Dendritic cell treated with granulocyte-macrophage colony-stimulating factor and Interleukin-4, amounts not matched to agents 40 ng/mL and 50 ng/mL, for 4 days (primary cell): Measurements from ENCODE around the gene GMDS.

ENCODE experiments used
- H3K27ac Mint-ChIP-seq: one replicate; pipeline ENCODE4 v1.8.0; 2022; ENCODE audit warnings: mild to moderate bottlenecking, mixed read lengths
- H3K27me3 Mint-ChIP-seq: one replicate; pipeline ENCODE4 v1.8.0; 2022; ENCODE audit warnings: mild to moderate bottlenecking, mixed read lengths
- H3K36me3 Mint-ChIP-seq: one replicate; pipeline ENCODE4 v1.8.0; 2022; ENCODE audit warnings: low read depth, mixed read lengths
- H3K4me1 Mint-ChIP-seq: one replicate; pipeline ENCODE4 v1.8.0; 2022; ENCODE audit warnings: low read depth, mixed read lengths
- H3K4me3 Mint-ChIP-seq: one replicate; pipeline ENCODE4 v1.8.0; 2022; ENCODE audit warnings: mild to moderate bottlenecking, moderate library complexity, mixed read lengths
- H3K9me3 Mint-ChIP-seq: one replicate; pipeline ENCODE4 v1.8.0; 2022; ENCODE audit warnings: mixed read lengths
- intact Hi-C: fragments of 100-400 bp; cut with micrococcal nuclease; formaldehyde crosslinking; loops from one replicate; pipeline ENCODE4 v1.15.0; 2022

Gene GMDS

GRCh38 chr6:2245103-2245876 is at the start of gene GMDS:
GMDS (minus strand) TSS chr6:2245605.
- H3K36me3 Mint-ChIP-seq: peaks cover 11% of the 10 kb centered on the region
- H3K4me1 Mint-ChIP-seq: peaks cover 51% of the 10 kb centered on the region
- H3K9me3 Mint-ChIP-seq: no peaks in the 10 kb centered on the region
- H3K4me3 Mint-ChIP-seq: peak within 1 kb of the TSS; percentile 89
- H3K27me3 Mint-ChIP-seq: no peaks in the 10 kb centered on the region
- intact Hi-C loops: no loop called here
- peak within 1 kb of the TSS; percentile 95 for H3K27ac Mint-ChIP-seq

- Mint-ChIP-seq H3K36me3 (peaks cover 52% of the 10 kb centered on the region), H3K4me1 (no peaks in the 10 kb centered on the region), H3K9me3 (peaks cover 84% of the 10 kb centered on the region)
Measured at GRCh38 chr6:2285510-2285909, 40.1 kb upstream of the GMDS start.

GRCh38 chr6:2275892-2276242 is 30.5 kb upstream of the GMDS start:
- H3K9me3 Mint-ChIP-seq: peaks cover 34% of the 10 kb centered on the region
- no peaks in the 10 kb centered on the region for H3K27me3 Mint-ChIP-seq
- H3K36me3 Mint-ChIP-seq: peaks cover 62% of the 10 kb centered on the region
- no peak overlapping the region for H3K27ac Mint-ChIP-seq
- no peak overlapping the region for H3K4me3 Mint-ChIP-seq
- intact Hi-C loops: no loop called here
- no peaks in the 10 kb centered on the region for H3K4me1 Mint-ChIP-seq

More at GRCh38 chr6:2285510-2285909, 40.1 kb upstream of the GMDS start:
- intact Hi-C loops: no loop called here
- no peaks in the 10 kb centered on the region for H3K27me3 Mint-ChIP-seq
- no peak overlapping the region for H3K4me3 Mint-ChIP-seq
- no peak overlapping the region for H3K27ac Mint-ChIP-seq

- Mint-ChIP-seq H3K27ac (no peak overlapping the region), H3K4me1 (no peaks in the 10 kb centered on the region), H3K36me3 (peaks cover 62% of the 10 kb centered on the region), H3K9me3 (peaks cover 28% of the 10 kb centered on the region), H3K27me3 (no peaks in the 10 kb centered on the region), H3K4me3 (no peak overlapping the region)
- intact Hi-C loops: no loop called here
Measured at GRCh38 chr6:2274981-2275891, 29.8 kb upstream of the GMDS start.

- H3K4me3 Mint-ChIP-seq: no peak overlapping the region
- intact Hi-C loops: no loop called here
- H3K9me3 Mint-ChIP-seq: peaks cover 2% of the 10 kb centered on the region
- H3K4me1 Mint-ChIP-seq: no peaks in the 10 kb centered on the region
- peaks cover 70% of the 10 kb centered on the region for H3K36me3 Mint-ChIP-seq
- H3K27me3 Mint-ChIP-seq: no peaks in the 10 kb centered on the region
- no peak overlapping the region for H3K27ac Mint-ChIP-seq
Measured at GRCh38 chr6:2272696-2273095, 27.3 kb upstream of the GMDS start.

GRCh38 chr6:2270054-2270453 is 24.6 kb upstream of the GMDS start:
- Mint-ChIP-seq H3K4me3 (no peak overlapping the region), H3K4me1 (no peaks in the 10 kb centered on the region), H3K36me3 (peaks cover 78% of the 10 kb centered on the region), H3K9me3 (no peaks in the 10 kb centered on the region), H3K27me3 (no peaks in the 10 kb centered on the region), H3K27ac (no peak overlapping the region)
- intact Hi-C loops: no loop called here

GRCh38 chr6:2266841-2267240 is 21.4 kb upstream of the GMDS start:
- H3K9me3 Mint-ChIP-seq: no peaks in the 10 kb centered on the region
- no peaks in the 10 kb centered on the region for H3K4me1 Mint-ChIP-seq
- H3K4me3 Mint-ChIP-seq: no peak overlapping the region
- no peak overlapping the region for H3K27ac Mint-ChIP-seq
- intact Hi-C loops: no loop called here
- H3K27me3 Mint-ChIP-seq: no peaks in the 10 kb centered on the region
- peaks cover 61% of the 10 kb centered on the region for H3K36me3 Mint-ChIP-seq

GRCh38 chr6:2266031-2266795 is 20.8 kb upstream of the GMDS start:
- Mint-ChIP-seq H3K4me1 (no peaks in the 10 kb centered on the region), H3K9me3 (no peaks in the 10 kb centered on the region), H3K27ac (no peak overlapping the region), H3K27me3 (no peaks in the 10 kb centered on the region), H3K36me3 (peaks cover 57% of the 10 kb centered on the region), H3K4me3 (no peak overlapping the region)
- intact Hi-C loops: no loop called here

GRCh38 chr6:2264932-2265331 is 19.5 kb upstream of the GMDS start:
- H3K4me3 Mint-ChIP-seq: no peak overlapping the region
- no peaks in the 10 kb centered on the region for H3K9me3 Mint-ChIP-seq
- no peaks in the 10 kb centered on the region for H3K27me3 Mint-ChIP-seq
- intact Hi-C loops: no loop called here
- H3K27ac Mint-ChIP-seq: no peak overlapping the region
- peaks cover 45% of the 10 kb centered on the region for H3K36me3 Mint-ChIP-seq
- no peaks in the 10 kb centered on the region for H3K4me1 Mint-ChIP-seq

- intact Hi-C loops: no loop called here
- Mint-ChIP-seq H3K27ac (no peak overlapping the region), H3K4me1 (no peaks in the 10 kb centered on the region), H3K36me3 (peaks cover 40% of the 10 kb centered on the region), H3K27me3 (no peaks in the 10 kb centered on the region), H3K9me3 (no peaks in the 10 kb centered on the region), H3K4me3 (no peak overlapping the region)
Measured at GRCh38 chr6:2263896-2264295, 18.5 kb upstream of the GMDS start.

- Mint-ChIP-seq H3K9me3 (peaks cover 10% of the 10 kb centered on the region), H3K4me3 (no peak overlapping the region), H3K4me1 (peaks cover 18% of the 10 kb centered on the region), H3K36me3 (peaks cover 41% of the 10 kb centered on the region), H3K27me3 (no peaks in the 10 kb centered on the region), H3K27ac (no peak overlapping the region)
- intact Hi-C loops: no loop called here
Measured at GRCh38 chr6:2259574-2259973, 14.2 kb upstream of the GMDS start.

- Mint-ChIP-seq H3K9me3 (peaks cover 15% of the 10 kb centered on the region), H3K36me3 (peaks cover 37% of the 10 kb centered on the region), H3K27ac (no peak overlapping the region), H3K4me1 (peaks cover 18% of the 10 kb centered on the region), H3K4me3 (no peak overlapping the region), H3K27me3 (no peaks in the 10 kb centered on the region)
- intact Hi-C loops: no loop called here
Measured at GRCh38 chr6:2259002-2259494, 13.6 kb upstream of the GMDS start.

GRCh38 chr6:2258112-2258511 is 12.7 kb upstream of the GMDS start:
- intact Hi-C loops: no loop called here
- Mint-ChIP-seq H3K27ac (no peak overlapping the region), H3K4me3 (no peak overlapping the region), H3K27me3 (no peaks in the 10 kb centered on the region), H3K4me1 (peaks cover 18% of the 10 kb centered on the region), H3K9me3 (peaks cover 16% of the 10 kb centered on the region), H3K36me3 (peaks cover 38% of the 10 kb centered on the region)

GRCh38 chr6:2257363-2257762 is 12.0 kb upstream of the GMDS start:
- H3K9me3 Mint-ChIP-seq: peaks cover 16% of the 10 kb centered on the region
- H3K4me3 Mint-ChIP-seq: no peak overlapping the region
- peaks cover 18% of the 10 kb centered on the region for H3K4me1 Mint-ChIP-seq
- intact Hi-C loops: no loop called here
- H3K27me3 Mint-ChIP-seq: no peaks in the 10 kb centered on the region
- H3K27ac Mint-ChIP-seq: no peak overlapping the region
- peaks cover 43% of the 10 kb centered on the region for H3K36me3 Mint-ChIP-seq
